GM18870 (cell line): ENCODE results near the gene DSG1.
"Not testable (repeated sequence)": the region's sequence is repeated elsewhere in the genome, so short reads cannot be mapped to it uniquely, and the experiment has no call there.

ENCODE experiments used
- ATAC-seq: cut with Tn5 transposase; IDR thresholded peaks from one replicate; pipeline ENCODE4 v1.9.1; 2021; ENCODE audit warnings: moderate library complexity; ENCODE audit not compliant: unreplicated experiment

The DSG1 gene

GRCh38 chr18:31329787-31330438, 12.0 kb downstream of the DSG1 start:
- ATAC-seq = no peak

- no peak for ATAC-seq
These were observed 25.5 kb downstream of the DSG1 start for GRCh38 chr18:31343454-31343853.

- ATAC-seq = not testable (repeated sequence)
These were observed 35.4 kb downstream of the DSG1 start for GRCh38 chr18:31353336-31353735.

- no peak for ATAC-seq
These were observed 37.0 kb downstream of the DSG1 start for GRCh38 chr18:31354990-31355389.

- no peak for ATAC-seq
These were observed 38.1 kb downstream of the DSG1 start for GRCh38 chr18:31356025-31356424.

GRCh38 chr18:31364190-31364589, 46.2 kb downstream of the DSG1 start:
- no peak for ATAC-seq

- ATAC-seq = no peak
These were observed 51.5 kb downstream of the DSG1 start for GRCh38 chr18:31369478-31369877.

GRCh38 chr18:31371989-31372388, 54.0 kb downstream of the DSG1 start:
- ATAC-seq = no peak

GRCh38 chr18:31373641-31374040, 55.7 kb downstream of the DSG1 start:
- no peak for ATAC-seq

- no peak for ATAC-seq
These were observed 58.5 kb downstream of the DSG1 start, which contains the start of gene DSG4 for GRCh38 chr18:31376477-31376876. Gene DSG4 (plus strand): TSS chr18:31376777. CDS start chr18:31376912, 135 bp downstream.

- no peak for ATAC-seq
These were observed 63.0 kb downstream of the DSG1 start for GRCh38 chr18:31380912-31381311.

- ATAC-seq = no peak
These were observed 64.1 kb downstream of the DSG1 start for GRCh38 chr18:31382107-31382506.

- ATAC-seq = no peak
These were observed 68.8 kb downstream of the DSG1 start for GRCh38 chr18:31386741-31387140.

GRCh38 chr18:31393286-31393685, 75.3 kb downstream of the DSG1 start:
- ATAC-seq = no peak

- ATAC-seq = no peak
These were observed 79.0 kb downstream of the DSG1 start for GRCh38 chr18:31396796-31397612.

- ATAC-seq = no peak
These were observed 80.2 kb downstream of the DSG1 start for GRCh38 chr18:31398191-31398590.

- ATAC-seq = no peak
These were observed 81.5 kb downstream of the DSG1 start for GRCh38 chr18:31399306-31400032.

- no peak for ATAC-seq
These were observed 83.4 kb downstream of the DSG1 start for GRCh38 chr18:31401156-31402025.

GRCh38 chr18:31402026-31402373, 84.0 kb downstream of the DSG1 start:
- no peak for ATAC-seq

GRCh38 chr18:31403409-31403808, 85.4 kb downstream of the DSG1 start:
- ATAC-seq = no peak
